Activated CD8-positive, alpha-beta memory T cell treated with anti-CD3 and anti-CD28 coated beads, Interleukin-2, amount 50 U/mL, for 4 hours (primary cell): Measurements from ENCODE around the gene RAD17.

Experiments used
- DNase-seq: peaks from one replicate; pipeline ENCODE4 v3.0.0-alpha.2; 2020

RAD17 gene

DNA sequence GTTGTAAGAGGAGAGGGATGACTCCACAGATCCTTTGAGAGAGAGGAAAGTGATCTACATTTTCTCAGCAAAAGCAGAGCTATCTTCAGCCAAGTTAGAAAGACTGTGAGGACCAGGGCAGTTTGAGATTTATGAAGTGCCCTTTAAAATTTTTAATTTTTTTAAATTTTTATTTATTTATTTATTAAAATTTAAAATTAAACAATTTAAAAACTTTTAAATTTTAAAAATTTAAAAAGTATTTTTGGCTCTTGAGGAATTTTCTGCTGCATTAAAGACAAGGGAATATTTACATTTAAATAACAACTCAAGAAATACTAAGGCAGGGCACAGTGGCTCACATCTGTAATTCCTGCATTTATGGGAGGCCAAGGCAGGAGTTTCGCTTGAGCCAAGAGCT is 92.6 kb downstream of the RAD17 start:
- no peak for DNase-seq
